Measurements from ENCODE around the gene GSTA2. TPM values are rescaled to one million over a fixed set of nuclear protein-coding genes. Genes with fewer than 3 reads are reported as not detected.
"Not testable (repeated sequence)": the region's sequence is repeated elsewhere in the genome, so short reads cannot be mapped to it uniquely, and the experiment has no call there.

GSTA2 gene
- total RNA-seq = not detected in 2 replicates

DNA sequence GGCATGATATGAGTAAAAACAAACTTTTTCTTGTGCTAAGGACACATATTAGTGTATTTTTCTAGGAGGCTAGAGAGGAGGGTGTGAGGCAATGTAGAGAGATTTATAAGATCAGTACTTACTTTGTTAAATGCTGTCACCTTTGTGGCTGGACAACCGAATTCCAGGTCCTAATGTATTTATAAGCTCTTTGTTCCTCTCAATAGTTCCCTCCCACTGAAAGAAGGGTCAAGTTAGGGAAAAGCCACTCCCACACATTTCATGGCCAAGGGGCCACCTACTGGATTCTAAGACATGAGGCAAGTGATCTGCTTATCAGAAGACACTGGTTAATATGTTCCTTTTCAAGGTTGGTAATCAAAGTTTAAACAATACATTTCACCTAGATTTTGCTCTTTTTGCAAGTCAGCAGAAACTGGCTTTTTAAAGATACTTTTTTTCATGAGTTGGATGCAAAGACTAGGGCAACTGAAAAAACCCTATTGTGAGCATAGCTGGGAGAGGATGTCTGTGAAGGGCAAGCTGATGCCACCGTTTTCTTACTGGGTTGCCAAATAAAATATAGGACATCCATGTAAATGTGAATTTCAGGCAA, at the start of gene GSTA2:
Gene GSTA2, minus strand, starts transcription at position 154 of the 595 bp plus-strand sequence. CDS start 5,528 bp downstream, outside the sequence.
- DNase-seq; H3K27me3 Mint-ChIP-seq; H3K9me3 Mint-ChIP-seq; H3K36me3 Mint-ChIP-seq (ENCODE audit: low read depth); H3K4me3 Mint-ChIP-seq; H3K4me1 Mint-ChIP-seq; intact Hi-C loops (cut with micrococcal nuclease); H3K27ac Mint-ChIP-seq: not testable (repeated sequence)

DNA sequence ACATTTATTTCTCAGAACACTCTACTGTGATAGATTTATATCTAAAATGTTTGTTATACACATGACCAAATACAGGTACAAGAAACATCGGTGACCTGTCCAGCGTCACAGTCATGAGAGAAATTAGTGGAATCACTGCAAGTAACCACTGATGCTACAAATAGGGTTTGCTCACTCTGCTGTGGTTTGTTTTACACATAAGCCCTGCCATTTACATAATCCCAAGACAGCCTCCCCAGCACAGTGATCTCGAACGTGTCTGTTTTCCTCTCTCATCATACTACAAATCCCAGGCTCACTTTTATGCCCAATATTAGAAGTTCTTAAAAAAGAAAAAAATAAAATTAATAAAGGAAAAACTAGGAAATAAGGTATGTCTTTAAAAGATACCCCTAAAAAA, 46.5 kb upstream of the GSTA2 start:
- H3K4me1 Mint-ChIP-seq; DNase-seq; H3K27me3 Mint-ChIP-seq; H3K36me3 Mint-ChIP-seq (ENCODE audit: low read depth); H3K27ac Mint-ChIP-seq; H3K9me3 Mint-ChIP-seq; H3K4me3 Mint-ChIP-seq: not testable (repeated sequence)
- intact Hi-C loops (cut with micrococcal nuclease) = loop anchor here (10.0 kb wide), 1 partner anchor 675 kb away; no protein-coding TSS in a partner anchor

GRCh38 chr6:52808660-52809059, 45.4 kb upstream of the GSTA2 start:
- intact Hi-C loops (cut with micrococcal nuclease) = no loop called here
- H3K4me1 Mint-ChIP-seq = no peaks in the 10 kb centered on the region
- no peak overlapping the region for H3K27ac Mint-ChIP-seq
- peaks cover 10% of the 10 kb centered on the region for H3K27me3 Mint-ChIP-seq
- DNase-seq = no peak
- no peaks in the 10 kb centered on the region for H3K36me3 Mint-ChIP-seq (ENCODE audit: low read depth)
- H3K4me3 Mint-ChIP-seq = no peak overlapping the region
- no peaks in the 10 kb centered on the region for H3K9me3 Mint-ChIP-seq

- DNase-seq; H3K4me3 Mint-ChIP-seq; H3K27ac Mint-ChIP-seq; intact Hi-C loops (cut with micrococcal nuclease); H3K4me1 Mint-ChIP-seq; H3K9me3 Mint-ChIP-seq; H3K36me3 Mint-ChIP-seq (ENCODE audit: low read depth): not testable (repeated sequence)
- H3K27me3 Mint-ChIP-seq = peaks cover 20% of the 10 kb centered on the region
Observed at GRCh38 chr6:52803668-52804255, 40.5 kb upstream of the GSTA2 start, which contains the start of gene GSTA1. GSTA1 (minus strand) TSS chr6:52803816; CDS start chr6:52799267, 4,549 bp downstream.

GRCh38 chr6:52802806-52803205, 39.5 kb upstream of the GSTA2 start:
- Mint-ChIP-seq H3K27me3 (peaks cover 18% of the 10 kb centered on the region), H3K27ac (no peak overlapping the region), H3K36me3 (ENCODE audit: low read depth) (no peaks in the 10 kb centered on the region), H3K4me1 (no peaks in the 10 kb centered on the region), H3K4me3 (no peak overlapping the region), H3K9me3 (no peaks in the 10 kb centered on the region)
- intact Hi-C loops (cut with micrococcal nuclease) = no loop called here
- no peak for DNase-seq

DNA sequence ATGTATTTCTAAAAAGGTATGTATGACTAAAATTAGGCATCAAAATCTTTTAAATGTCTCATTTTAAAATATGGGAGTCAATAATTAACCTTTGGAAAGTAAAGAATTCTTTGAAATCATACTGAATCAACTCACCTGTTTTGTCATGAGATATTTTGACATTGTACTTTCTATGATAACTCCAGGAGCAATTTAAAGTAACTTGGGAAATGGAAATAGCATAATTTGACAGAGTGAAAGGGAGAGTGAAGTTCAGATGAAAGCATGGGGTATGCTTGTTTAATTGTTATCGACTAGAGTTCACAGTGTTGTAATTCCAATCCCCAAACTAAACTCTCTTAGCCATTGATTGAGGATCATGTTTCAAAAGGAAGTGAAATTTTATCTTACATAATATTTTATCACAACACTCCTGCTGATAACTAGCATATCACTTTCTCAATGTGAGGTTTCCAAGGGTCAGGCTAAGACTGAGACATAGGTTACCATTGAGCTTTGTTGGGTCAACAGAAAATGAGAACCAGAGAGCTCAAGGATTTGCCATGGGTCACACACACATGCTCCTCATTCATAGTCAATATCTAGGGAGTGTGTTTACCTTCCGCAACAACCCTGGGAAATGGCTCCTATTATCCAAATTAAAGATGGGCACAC, 38.0 kb upstream of the GSTA2 start:
- Mint-ChIP-seq H3K27me3 (peaks cover 23% of the 10 kb centered on the region), H3K4me3 (no peak overlapping the region), H3K36me3 (ENCODE audit: low read depth) (no peaks in the 10 kb centered on the region), H3K9me3 (no peaks in the 10 kb centered on the region), H3K4me1 (no peaks in the 10 kb centered on the region), H3K27ac (no peak overlapping the region)
- intact Hi-C loops (cut with micrococcal nuclease) = no loop called here
- DNase-seq = no peak

DNA sequence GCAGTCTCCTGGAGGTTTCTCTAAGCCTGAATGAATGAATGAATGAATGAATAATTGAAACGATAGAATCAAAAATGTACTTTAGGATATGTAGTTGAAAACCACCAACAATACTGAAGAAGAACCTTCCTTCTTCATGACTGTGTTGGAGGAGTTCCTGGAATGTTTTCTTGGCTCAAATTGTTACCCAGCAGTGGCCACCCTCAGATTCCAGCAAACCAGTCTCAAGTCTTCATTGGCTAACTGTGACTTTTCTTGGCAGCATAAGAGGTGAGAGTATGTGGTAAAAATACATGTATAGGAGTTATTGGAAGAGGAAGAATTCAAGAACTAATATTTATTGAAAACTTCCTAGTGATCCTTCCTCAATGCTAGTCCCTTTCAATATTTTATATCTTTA, 36.0 kb upstream of the GSTA2 start:
- H3K4me3 Mint-ChIP-seq; DNase-seq; intact Hi-C loops (cut with micrococcal nuclease); H3K27ac Mint-ChIP-seq; H3K36me3 Mint-ChIP-seq (ENCODE audit: low read depth); H3K4me1 Mint-ChIP-seq; H3K9me3 Mint-ChIP-seq: not testable (repeated sequence)
- peaks cover 19% of the 10 kb centered on the region for H3K27me3 Mint-ChIP-seq

DNA sequence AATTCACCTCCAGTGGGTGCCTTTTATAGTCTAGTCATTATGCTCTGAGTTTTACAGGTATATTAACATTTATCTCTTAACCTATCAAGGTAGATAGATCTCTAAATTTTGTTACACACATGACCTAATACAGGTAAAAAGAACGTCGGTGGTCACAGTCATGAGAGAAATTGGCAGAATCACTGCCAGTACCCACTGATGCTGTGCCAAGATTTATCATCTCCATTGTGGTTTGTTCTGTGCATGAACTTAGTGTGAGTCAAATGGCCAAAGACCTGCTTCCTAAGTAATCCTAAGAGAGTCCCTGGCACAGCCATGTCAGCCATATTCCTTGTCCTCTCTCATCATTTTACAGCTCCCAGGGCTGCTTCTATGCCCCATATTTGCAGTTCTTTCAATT, 31.1 kb upstream of the GSTA2 start:
- H3K27ac Mint-ChIP-seq; DNase-seq; H3K4me1 Mint-ChIP-seq; H3K27me3 Mint-ChIP-seq; intact Hi-C loops (cut with micrococcal nuclease); H3K9me3 Mint-ChIP-seq; H3K4me3 Mint-ChIP-seq; H3K36me3 Mint-ChIP-seq (ENCODE audit: low read depth): not testable (repeated sequence)

DNA sequence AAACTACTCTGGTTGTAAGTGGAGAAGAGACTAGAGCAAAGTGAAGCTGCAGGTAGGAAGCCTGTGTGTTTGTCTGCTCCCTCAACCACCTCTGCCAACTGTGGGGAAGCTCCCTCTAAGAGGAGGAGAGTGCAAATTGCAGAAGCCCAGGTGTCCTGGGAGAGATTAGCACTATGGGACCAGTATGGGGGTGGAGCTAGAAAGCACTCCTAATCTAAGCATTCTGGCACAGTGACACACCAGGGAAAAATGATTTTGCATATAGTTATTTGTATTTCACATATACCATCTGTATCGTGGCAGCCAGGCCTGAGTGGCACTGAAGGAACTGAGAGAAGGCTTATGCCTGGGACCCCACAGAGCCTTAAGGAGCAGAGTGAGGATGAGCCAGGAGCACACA, 27.6 kb upstream of the GSTA2 start:
- Mint-ChIP-seq H3K27ac (no peak overlapping the region), H3K4me1 (no peaks in the 10 kb centered on the region), H3K4me3 (no peak overlapping the region), H3K27me3 (peaks cover 2% of the 10 kb centered on the region), H3K9me3 (peaks cover under 1% of the 10 kb centered on the region), H3K36me3 (ENCODE audit: low read depth) (no peaks in the 10 kb centered on the region)
- DNase-seq = no peak
- intact Hi-C loops (cut with micrococcal nuclease) = no loop called here

GRCh38 chr6:52789658-52790057, 26.4 kb upstream of the GSTA2 start:
- H3K4me1 Mint-ChIP-seq; intact Hi-C loops (cut with micrococcal nuclease); DNase-seq; H3K9me3 Mint-ChIP-seq; H3K27ac Mint-ChIP-seq; H3K4me3 Mint-ChIP-seq; H3K27me3 Mint-ChIP-seq; H3K36me3 Mint-ChIP-seq (ENCODE audit: low read depth): not testable (repeated sequence)

- H3K27me3 Mint-ChIP-seq = peaks cover 2% of the 10 kb centered on the region
- no peak overlapping the region for H3K4me3 Mint-ChIP-seq
- intact Hi-C loops (cut with micrococcal nuclease) = no loop called here
- H3K36me3 Mint-ChIP-seq (ENCODE audit: low read depth) = no peaks in the 10 kb centered on the region
- peaks cover 8% of the 10 kb centered on the region for H3K9me3 Mint-ChIP-seq
- no peak for DNase-seq
- H3K4me1 Mint-ChIP-seq = no peaks in the 10 kb centered on the region
- H3K27ac Mint-ChIP-seq = no peak overlapping the region
Observed at GRCh38 chr6:52788478-52788877, 25.2 kb upstream of the GSTA2 start.

- intact Hi-C loops (cut with micrococcal nuclease) = loop anchor here (2.0 kb wide), 1 partner anchor 39 kb away; no protein-coding TSS in a partner anchor
- H3K4me3 Mint-ChIP-seq = no peak overlapping the region
- H3K27ac Mint-ChIP-seq = no peak overlapping the region
- no peaks in the 10 kb centered on the region for H3K36me3 Mint-ChIP-seq (ENCODE audit: low read depth)
- no peak for DNase-seq
- H3K9me3 Mint-ChIP-seq = peaks cover 8% of the 10 kb centered on the region
- H3K4me1 Mint-ChIP-seq = no peaks in the 10 kb centered on the region
- peaks cover 2% of the 10 kb centered on the region for H3K27me3 Mint-ChIP-seq
Observed at GRCh38 chr6:52787917-52788316, 24.6 kb upstream of the GSTA2 start.

DNA sequence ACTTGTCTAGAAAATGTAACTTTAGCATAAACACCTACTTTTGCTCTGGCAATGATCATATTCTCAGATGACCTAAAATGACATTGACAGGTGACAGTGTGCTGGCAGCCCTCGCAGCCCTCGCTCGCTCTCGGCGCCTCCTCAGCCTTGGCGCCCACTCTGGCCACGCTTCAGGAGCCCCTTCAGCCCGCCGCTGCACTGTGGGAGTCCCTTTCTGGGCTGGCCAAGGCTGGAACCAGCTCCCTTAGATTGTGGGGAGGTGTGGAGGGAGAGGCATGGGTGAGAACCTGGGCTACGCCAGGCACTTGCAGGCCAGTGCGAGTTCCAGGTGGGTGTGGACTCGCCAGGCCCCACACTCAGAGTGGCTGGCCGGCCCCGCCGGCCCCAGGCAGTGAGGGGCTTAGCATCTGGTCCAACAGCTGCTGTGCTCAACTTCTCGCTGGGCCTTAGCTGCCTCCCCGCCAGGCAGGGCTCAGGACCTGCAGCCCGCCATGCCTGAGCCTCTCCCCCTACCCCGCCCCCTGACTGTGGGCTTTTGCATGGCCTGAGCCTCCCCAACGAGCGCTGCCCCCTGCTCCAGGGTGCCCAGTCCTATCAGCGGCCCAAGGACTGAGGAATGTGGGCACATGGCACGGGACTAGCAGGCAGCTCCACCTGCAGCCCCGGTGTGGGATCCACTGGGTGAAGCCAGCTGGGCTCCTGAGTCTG, 23.1 kb upstream of the GSTA2 start:
- Mint-ChIP-seq H3K36me3 (ENCODE audit: low read depth) (no peaks in the 10 kb centered on the region), H3K9me3 (peaks cover 8% of the 10 kb centered on the region), H3K4me1 (no peaks in the 10 kb centered on the region), H3K4me3 (no peak overlapping the region), H3K27me3 (peaks cover 2% of the 10 kb centered on the region), H3K27ac (no peak overlapping the region)
- intact Hi-C loops (cut with micrococcal nuclease) = loop anchor here (2.0 kb wide), 1 partner anchor 40 kb away; no protein-coding TSS in a partner anchor
- DNase-seq = no peak

DNA sequence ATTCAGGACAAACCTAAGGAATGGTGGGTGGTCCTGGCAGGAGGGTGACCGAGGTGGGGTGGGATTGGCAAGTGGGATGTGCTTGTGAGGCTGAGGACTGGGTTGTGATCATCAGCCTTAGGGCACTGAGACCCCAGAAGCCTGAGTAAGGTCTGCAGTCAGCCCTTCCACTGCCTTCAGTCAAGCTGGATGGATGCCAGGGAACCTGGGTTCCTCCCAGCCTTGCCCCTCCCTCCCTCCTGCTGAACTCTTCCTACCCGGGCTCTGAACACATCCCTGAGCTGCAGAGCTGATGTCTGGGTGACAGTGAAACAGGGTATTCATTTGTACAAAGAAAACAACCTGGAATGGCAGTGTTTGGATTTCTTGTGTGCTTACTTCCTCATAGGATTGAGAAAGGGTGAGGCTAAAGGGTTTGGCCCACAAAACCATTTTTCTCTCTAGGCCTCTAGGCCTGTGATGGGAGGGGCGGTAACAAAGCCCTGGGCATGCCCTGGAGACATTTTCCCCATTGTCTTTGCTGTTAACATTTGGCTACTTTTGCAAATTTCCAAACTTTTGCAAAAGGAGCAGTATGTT, 19.5 kb upstream of the GSTA2 start:
- DNase-seq; H3K36me3 Mint-ChIP-seq (ENCODE audit: low read depth); H3K27me3 Mint-ChIP-seq; H3K4me1 Mint-ChIP-seq; intact Hi-C loops (cut with micrococcal nuclease); H3K4me3 Mint-ChIP-seq; H3K27ac Mint-ChIP-seq; H3K9me3 Mint-ChIP-seq: not testable (repeated sequence)
